HG02885 (cell line): Measurements from ENCODE around the gene ZFP92.
A peak's percentile ranks its signal among the peaks of the same experiment; 100 is the strongest.

Experiments used
- ATAC-seq: cut with Tn5 transposase; IDR thresholded peaks from one replicate; pipeline ENCODE4 v1.9.1; 2021; ENCODE audit warnings: mild to moderate bottlenecking; ENCODE audit not compliant: unreplicated experiment, poor library complexity

The ZFP92 gene

GRCh38 chrX:153411255-153411987 lies at the start of gene ZFP92:
Gene ZFP92, plus strand, starts transcription at chrX:153411472. Its CDS starts 6,851 bp downstream, at chrX:153418323.
- peak; percentile 69 for ATAC-seq

- ATAC-seq = no peak
These were observed 49.4 kb upstream of the ZFP92 start for GRCh38 chrX:153361781-153362397.

- ATAC-seq = no peak
These were observed 45.6 kb upstream of the ZFP92 start for GRCh38 chrX:153365670-153366069.

GRCh38 chrX:153366119-153366518 lies 45.2 kb upstream of the ZFP92 start:
- ATAC-seq = no peak

GRCh38 chrX:153366878-153367538 lies 44.3 kb upstream of the ZFP92 start:
- no peak for ATAC-seq

GRCh38 chrX:153370293-153371055 lies 40.8 kb upstream of the ZFP92 start:
- ATAC-seq = no peak

- ATAC-seq = no peak
These were observed 40.0 kb upstream of the ZFP92 start for GRCh38 chrX:153371256-153371655.

- no peak for ATAC-seq
These were observed 38.3 kb upstream of the ZFP92 start for GRCh38 chrX:153372949-153373348.

- ATAC-seq = no peak
These were observed 36.8 kb upstream of the ZFP92 start for GRCh38 chrX:153374426-153374825.

GRCh38 chrX:153375571-153375970 lies 35.7 kb upstream of the ZFP92 start:
- no peak for ATAC-seq

GRCh38 chrX:153377727-153378126 lies 33.5 kb upstream of the ZFP92 start:
- ATAC-seq = no peak

GRCh38 chrX:153378607-153379006 lies 32.7 kb upstream of the ZFP92 start:
- no peak for ATAC-seq

GRCh38 chrX:153379508-153379907 lies 31.8 kb upstream of the ZFP92 start:
- no peak for ATAC-seq

- ATAC-seq = no peak
These were observed 31.2 kb upstream of the ZFP92 start for GRCh38 chrX:153379971-153380581.

- ATAC-seq = no peak
These were observed 30.6 kb upstream of the ZFP92 start for GRCh38 chrX:153380691-153381090.

GRCh38 chrX:153381684-153382532 lies 29.4 kb upstream of the ZFP92 start:
- ATAC-seq = no peak

GRCh38 chrX:153382563-153383482 lies 28.4 kb upstream of the ZFP92 start:
- ATAC-seq = no peak

- ATAC-seq = no peak
These were observed 26.9 kb upstream of the ZFP92 start for GRCh38 chrX:153384390-153384789.
